Suprapubic skin (tissue), 4 donors: ENCODE data around the gene UBE3C. TPM values are rescaled to one million over a fixed set of nuclear protein-coding genes. Genes with fewer than 3 reads are reported as not detected.

Experiments
- DNase-seq, 2 donors: peaks; one replicate each; pipeline ENCODE4 v3.0.0-alpha.2; 2019; ENCODE audit warnings: low spot score in 2 of 2
- H3K27ac ChIP-seq: fragments of 200-600 bp; sonication (generic); one replicate; pipeline ENCODE4 v1.5.1; 2019
- H3K27me3 ChIP-seq: fragments of 200-600 bp; sonication (generic); one replicate; pipeline ENCODE4 v1.5.1; 2019
- H3K36me3 ChIP-seq: fragments of 200-600 bp; sonication (generic); one replicate; pipeline ENCODE4 v1.5.1; 2019
- H3K4me1 ChIP-seq: fragments of 200-600 bp; sonication (generic); one replicate; pipeline ENCODE4 v1.5.1; 2019
- H3K4me3 ChIP-seq: fragments of 200-600 bp; sonication (generic); one replicate; pipeline ENCODE4 v1.5.1; 2019; ENCODE audit warnings: mild to moderate bottlenecking
- H3K9me3 ChIP-seq: fragments of 200-600 bp; sonication (generic); one replicate; pipeline ENCODE4 v1.5.1; 2019
- CTCF ChIP-seq, 2 donors: fragments of 200-600 bp in 1 of 2; fragments of 450-650 bp in 1 of 2; sonication (generic) in 1 of 2; IDR thresholded peaks; one replicate each; pipeline ENCODE4 v1.5.1; 2016 to 2019; ENCODE audit warnings: antibody characterized with exemption in 2 of 2, mild to moderate bottlenecking in 1 of 2, moderate library complexity in 1 of 2
- EP300 ChIP-seq: sonication (generic); formaldehyde crosslinking; IDR thresholded peaks from one replicate; pipeline ENCODE4 v1.6.1; 2017; ENCODE audit warnings: antibody characterized with exemption
- POLR2A ChIP-seq, 2 donors: fragments of 450-650 bp; IDR thresholded peaks; one replicate each; pipeline ENCODE4 v1.6.1; 2017; ENCODE audit warnings: antibody characterized with exemption in 2 of 2, mild to moderate bottlenecking in 2 of 2, moderate library complexity in 2 of 2
- POLR2AphosphoS5 ChIP-seq, 3 donors: sonication (generic); formaldehyde crosslinking; IDR thresholded peaks; one replicate each; pipeline ENCODE4 v1.6.1; 2017; ENCODE audit warnings: antibody characterized with exemption in 3 of 3
- WGBS: methylation state at CpG from one replicate; pipeline ENCODE4 v1.1.5; 2018; 5-methylcytosine and 5-hydroxymethylcytosine counted together
- total RNA-seq, 4 donors: library from RNA; depleted of rRNA; stranded (reverse); fragments of >200 nt; gene quantifications; one replicate each; pipeline ENCODE4 v1.1.0, GENCODE V29; 2016

The UBE3C gene
- total RNA-seq, 4 donors from 2014 or later, result 66.2 to 88.1 (median 77.8) TPM

GRCh38 chr7:157292770-157293412 is 154.2 kb downstream of the UBE3C start:
- H3K27ac ChIP-seq, result peak overlapping the region; percentile 86
- H3K4me3 ChIP-seq, result peak overlapping the region; percentile 27
- peaks cover 43% of the 10 kb centered on the region for H3K4me1 ChIP-seq
- no peaks in the 10 kb centered on the region for H3K9me3 ChIP-seq
- DNase-seq, result no peak
- H3K36me3 ChIP-seq, result no peaks in the 10 kb centered on the region
- H3K27me3 ChIP-seq, result no peaks in the 10 kb centered on the region
- TF ChIP-seq POLR2AphosphoS5 (IDR thresholded peaks at IDR 0.05) (peak in 1 of 3 donors; percentile 21), CTCF (IDR thresholded peaks at IDR 0.05) (no peak), EP300 (no peak), POLR2A (IDR thresholded peaks at IDR 0.05) (peak in 1 of 2 donors; percentile 19)
- WGBS, result 19% methylated on average over 5 of the region's 32 CpGs

GRCh38 chr7:157293413-157293788 is 154.7 kb downstream of the UBE3C start:
- Histone ChIP-seq H3K4me3 (peak overlapping the region; percentile 27), H3K27ac (peak overlapping the region; percentile 86), H3K36me3 (no peaks in the 10 kb centered on the region), H3K9me3 (no peaks in the 10 kb centered on the region), H3K4me1 (peaks cover 40% of the 10 kb centered on the region), H3K27me3 (no peaks in the 10 kb centered on the region)
- no peak for DNase-seq
- 55% methylated on average over 11 of the region's 13 CpGs for WGBS
- TF ChIP-seq POLR2AphosphoS5 (IDR thresholded peaks at IDR 0.05) (no peak), POLR2A (IDR thresholded peaks at IDR 0.05) (no peak), EP300 (no peak)

- TF ChIP-seq CTCF (IDR thresholded peaks at IDR 0.05), result no peak
- 71% methylated on average over 12 of the region's 12 CpGs for WGBS
- no peak overlapping the region for H3K4me3 ChIP-seq
- H3K4me1 ChIP-seq, result peaks cover 38% of the 10 kb centered on the region
- H3K9me3 ChIP-seq, result no peaks in the 10 kb centered on the region
- no peaks in the 10 kb centered on the region for H3K27me3 ChIP-seq
- no peaks in the 10 kb centered on the region for H3K36me3 ChIP-seq
- no peak overlapping the region for H3K27ac ChIP-seq
- no peak for DNase-seq
Observed at GRCh38 chr7:157294773-157295172, 156.0 kb downstream of the UBE3C start.

- DNase-seq, result no peak
- TF ChIP-seq POLR2A (IDR thresholded peaks at IDR 0.05) (no peak), POLR2AphosphoS5 (IDR thresholded peaks at IDR 0.05) (no peak), EP300 (no peak), CTCF (IDR thresholded peaks at IDR 0.05) (no peak)
- whole genome bisulfite sequencing, result 93% methylated on average over 4 of the region's 12 CpGs
- Histone ChIP-seq H3K9me3 (no peaks in the 10 kb centered on the region), H3K27ac (no peak overlapping the region), H3K27me3 (no peaks in the 10 kb centered on the region), H3K4me3 (no peak overlapping the region), H3K36me3 (no peaks in the 10 kb centered on the region), H3K4me1 (peaks cover 36% of the 10 kb centered on the region)
Observed at GRCh38 chr7:157295338-157295737, 156.6 kb downstream of the UBE3C start.

- TF ChIP-seq CTCF (IDR thresholded peaks at IDR 0.05) (no peak), EP300 (no peak), POLR2AphosphoS5 (IDR thresholded peaks at IDR 0.05) (no peak), POLR2A (IDR thresholded peaks at IDR 0.05) (no peak)
- H3K4me3 ChIP-seq, result no peak overlapping the region
- WGBS, result 51% methylated on average over 13 of the region's 13 CpGs
- H3K36me3 ChIP-seq, result no peaks in the 10 kb centered on the region
- no peaks in the 10 kb centered on the region for H3K9me3 ChIP-seq
- DNase-seq, result no peak
- peaks cover 33% of the 10 kb centered on the region for H3K4me1 ChIP-seq
- H3K27ac ChIP-seq, result no peak overlapping the region
- no peaks in the 10 kb centered on the region for H3K27me3 ChIP-seq
Observed at GRCh38 chr7:157297185-157297584, 158.5 kb downstream of the UBE3C start.

- no peaks in the 10 kb centered on the region for H3K36me3 ChIP-seq
- no peaks in the 10 kb centered on the region for H3K9me3 ChIP-seq
- TF ChIP-seq CTCF (IDR thresholded peaks at IDR 0.05) (no peak), POLR2A (IDR thresholded peaks at IDR 0.05) (no peak), EP300 (no peak), POLR2AphosphoS5 (IDR thresholded peaks at IDR 0.05) (no peak)
- no peaks in the 10 kb centered on the region for H3K27me3 ChIP-seq
- WGBS, result 91% methylated on average over 3 of the region's 3 CpGs
- H3K27ac ChIP-seq, result peak overlapping the region; percentile 72
- DNase-seq, result no peak
- H3K4me3 ChIP-seq, result no peak overlapping the region
- peaks cover 22% of the 10 kb centered on the region for H3K4me1 ChIP-seq
Observed at GRCh38 chr7:157299317-157299612, 160.5 kb downstream of the UBE3C start.
